ENCODE results near the gene CAMK4. TPM values are rescaled to one million over a fixed set of nuclear protein-coding genes. Genes with fewer than 3 reads are reported as not detected.
A peak's percentile ranks its signal among the peaks of the same experiment; 100 is the strongest.

The CAMK4 gene
- total RNA-seq, 1 donor from 2014 or later: 1.2 TPM

DNA sequence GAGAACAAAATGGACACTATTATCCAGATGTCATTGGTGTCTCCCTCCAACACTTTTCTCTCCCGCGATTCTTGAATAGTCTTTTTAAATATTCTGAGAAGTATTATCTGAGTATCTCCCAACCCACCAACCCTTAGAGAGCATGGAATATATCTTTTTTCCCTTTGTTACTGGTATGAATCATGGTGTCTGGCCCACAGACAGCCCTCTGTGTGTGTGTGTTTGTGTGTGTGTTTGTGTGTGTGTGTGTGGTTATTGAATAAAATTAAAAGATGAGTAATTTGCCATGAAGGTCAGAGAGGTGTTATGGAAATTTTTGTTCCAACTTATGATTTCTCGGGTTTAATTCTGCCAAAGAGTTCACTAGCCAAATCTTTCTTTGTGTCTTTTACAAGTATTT is 47.7 kb downstream of the CAMK4 start:
- TF ChIP-seq, protein P1, sequence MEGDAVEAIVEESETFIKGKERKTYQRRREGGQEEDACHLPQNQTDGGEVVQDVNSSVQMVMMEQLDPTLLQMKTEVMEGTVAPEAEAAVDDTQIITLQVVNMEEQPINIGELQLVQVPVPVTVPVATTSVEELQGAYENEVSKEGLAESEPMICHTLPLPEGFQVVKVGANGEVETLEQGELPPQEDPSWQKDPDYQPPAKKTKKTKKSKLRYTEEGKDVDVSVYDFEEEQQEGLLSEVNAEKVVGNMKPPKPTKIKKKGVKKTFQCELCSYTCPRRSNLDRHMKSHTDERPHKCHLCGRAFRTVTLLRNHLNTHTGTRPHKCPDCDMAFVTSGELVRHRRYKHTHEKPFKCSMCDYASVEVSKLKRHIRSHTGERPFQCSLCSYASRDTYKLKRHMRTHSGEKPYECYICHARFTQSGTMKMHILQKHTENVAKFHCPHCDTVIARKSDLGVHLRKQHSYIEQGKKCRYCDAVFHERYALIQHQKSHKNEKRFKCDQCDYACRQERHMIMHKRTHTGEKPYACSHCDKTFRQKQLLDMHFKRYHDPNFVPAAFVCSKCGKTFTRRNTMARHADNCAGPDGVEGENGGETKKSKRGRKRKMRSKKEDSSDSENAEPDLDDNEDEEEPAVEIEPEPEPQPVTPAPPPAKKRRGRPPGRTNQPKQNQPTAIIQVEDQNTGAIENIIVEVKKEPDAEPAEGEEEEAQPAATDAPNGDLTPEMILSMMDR (IDR thresholded peaks at IDR 0.05): no peak
- Mint-ChIP-seq H3K27ac (ENCODE audit: unreplicated experiment) (no peak overlapping the region), H3K4me1 (ENCODE audit: unreplicated experiment) (no peaks in the 10 kb centered on the region), H3K36me3 (ENCODE audit: unreplicated experiment) (no peaks in the 10 kb centered on the region), H3K9me3 (ENCODE audit: unreplicated experiment) (no peaks in the 10 kb centered on the region), H3K27me3 (ENCODE audit: unreplicated experiment) (peaks cover 20% of the 10 kb centered on the region), H3K4me3 (ENCODE audit: unreplicated experiment) (no peak overlapping the region)
- no peak for DNase-seq (ENCODE audit: extremely low spot score, unreplicated experiment)

DNA sequence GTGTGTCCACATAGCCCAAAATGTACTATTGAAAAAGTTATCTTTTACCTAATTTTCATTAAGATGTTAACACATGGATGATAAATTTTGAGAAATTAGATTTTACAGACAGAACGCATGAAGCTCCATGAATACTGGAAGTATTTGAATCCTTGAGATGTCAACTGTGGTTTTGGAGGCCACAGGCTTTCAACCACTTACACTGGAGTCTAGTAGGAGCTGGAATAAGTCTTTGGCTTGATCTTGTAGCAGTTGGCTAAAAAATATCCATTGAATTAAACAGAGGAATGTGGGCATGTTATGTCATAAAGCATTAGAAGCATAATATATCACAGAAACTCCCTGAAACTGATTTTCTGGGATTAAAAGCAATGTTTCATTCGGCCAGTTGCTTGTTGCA is 52.9 kb downstream of the CAMK4 start:
- Mint-ChIP-seq H3K27me3 (ENCODE audit: unreplicated experiment) (peaks cover 21% of the 10 kb centered on the region), H3K4me1 (ENCODE audit: unreplicated experiment) (no peaks in the 10 kb centered on the region), H3K36me3 (ENCODE audit: unreplicated experiment) (no peaks in the 10 kb centered on the region), H3K4me3 (ENCODE audit: unreplicated experiment) (no peak overlapping the region), H3K9me3 (ENCODE audit: unreplicated experiment) (no peaks in the 10 kb centered on the region), H3K27ac (ENCODE audit: unreplicated experiment) (no peak overlapping the region)
- TF ChIP-seq, protein P1 (IDR thresholded peaks at IDR 0.05): no peak
- DNase-seq (ENCODE audit: extremely low spot score, unreplicated experiment): no peak

DNA sequence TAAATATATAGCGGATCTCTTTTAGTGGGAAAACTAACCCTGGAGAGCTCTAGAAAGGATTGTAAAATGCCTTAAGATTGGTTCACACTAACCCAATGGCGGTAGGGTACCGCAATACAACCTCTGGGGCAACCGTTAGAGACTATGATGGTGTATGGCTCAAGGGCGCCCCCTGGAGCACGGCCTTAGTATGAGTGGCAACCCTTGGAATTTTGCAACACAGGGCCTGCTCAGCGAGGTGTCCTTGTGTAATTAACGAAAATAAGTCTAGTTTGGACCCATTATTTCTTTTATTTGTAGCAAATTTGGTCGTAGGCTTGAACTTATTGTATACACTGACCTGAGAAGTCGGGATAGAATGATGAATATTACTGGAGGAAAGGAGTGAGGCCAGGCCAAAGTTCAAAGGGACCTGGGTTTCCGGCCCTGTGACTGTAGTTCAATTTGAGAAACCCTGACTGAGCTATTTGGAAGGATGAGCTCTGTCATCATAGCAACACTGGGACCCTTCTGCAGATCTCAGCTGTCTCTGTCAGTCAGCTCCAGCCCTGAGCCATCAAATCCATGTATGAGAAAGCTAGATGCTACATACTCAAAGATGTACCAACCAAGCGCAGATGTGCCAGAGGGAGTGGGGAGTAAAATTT is 54.8 kb downstream of the CAMK4 start:
- TF ChIP-seq, protein P1 (IDR thresholded peaks at IDR 0.05): peak; percentile 73
- no peaks in the 10 kb centered on the region for H3K4me1 Mint-ChIP-seq (ENCODE audit: unreplicated experiment)
- H3K9me3 Mint-ChIP-seq (ENCODE audit: unreplicated experiment): no peaks in the 10 kb centered on the region
- no peak for DNase-seq (ENCODE audit: extremely low spot score, unreplicated experiment)
- no peak overlapping the region for H3K27ac Mint-ChIP-seq (ENCODE audit: unreplicated experiment)
- H3K36me3 Mint-ChIP-seq (ENCODE audit: unreplicated experiment): no peaks in the 10 kb centered on the region
- H3K27me3 Mint-ChIP-seq (ENCODE audit: unreplicated experiment): peaks cover 36% of the 10 kb centered on the region
- no peak overlapping the region for H3K4me3 Mint-ChIP-seq (ENCODE audit: unreplicated experiment)

DNA sequence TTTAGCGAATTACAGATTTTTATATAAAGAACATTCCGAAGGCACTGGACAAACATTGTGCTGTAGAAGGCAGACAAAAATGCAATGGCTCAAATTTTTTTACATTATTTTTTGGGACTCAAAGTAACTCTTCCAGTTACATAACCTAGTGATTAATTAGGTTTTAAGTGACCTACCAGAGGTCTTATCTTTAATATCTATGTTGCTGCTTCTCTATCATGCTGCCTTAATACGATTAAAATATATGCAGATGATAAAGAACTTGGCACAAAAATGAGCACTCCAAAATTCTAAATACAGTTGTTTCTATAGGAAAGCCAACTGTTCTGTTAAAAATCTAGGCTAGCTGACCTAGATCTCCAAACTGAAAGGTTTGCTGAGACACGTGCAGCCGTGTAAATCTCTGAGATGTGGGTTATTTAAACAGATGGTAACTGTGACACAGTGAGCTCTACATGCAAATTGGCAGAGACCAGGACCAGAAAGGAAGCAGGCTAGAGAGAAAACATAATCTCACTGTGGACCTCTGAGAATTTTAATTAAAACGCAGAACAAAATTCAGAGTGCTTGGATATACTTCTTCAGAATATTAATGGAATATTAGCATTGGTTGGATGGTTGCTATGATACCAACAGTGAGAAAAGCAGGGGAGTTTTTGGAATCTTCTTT is 56.2 kb downstream of the CAMK4 start:
- H3K4me1 Mint-ChIP-seq (ENCODE audit: unreplicated experiment): no peaks in the 10 kb centered on the region
- peaks cover 31% of the 10 kb centered on the region for H3K27me3 Mint-ChIP-seq (ENCODE audit: unreplicated experiment)
- no peaks in the 10 kb centered on the region for H3K36me3 Mint-ChIP-seq (ENCODE audit: unreplicated experiment)

DNA sequence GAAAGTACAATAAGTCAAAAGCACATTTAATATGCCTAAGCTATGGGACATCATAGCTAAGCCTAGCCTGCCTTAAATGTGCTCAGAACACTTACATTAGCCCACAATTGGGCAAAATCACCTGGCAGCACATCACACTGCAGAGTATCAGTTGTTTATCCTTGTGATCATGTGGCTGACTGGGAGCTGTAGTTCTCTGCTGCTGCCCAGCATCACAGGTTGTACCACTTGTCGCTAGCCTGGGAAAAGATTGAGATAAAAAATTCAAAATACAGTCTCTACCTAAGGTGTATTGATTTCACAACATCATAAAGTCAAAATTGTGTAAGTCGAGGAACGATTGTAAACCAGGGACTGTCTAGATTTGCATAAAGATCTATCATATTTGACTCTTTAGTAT is 58.6 kb downstream of the CAMK4 start:
- Mint-ChIP-seq H3K4me1 (ENCODE audit: unreplicated experiment) (no peaks in the 10 kb centered on the region), H3K27ac (ENCODE audit: unreplicated experiment) (no peak overlapping the region), H3K9me3 (ENCODE audit: unreplicated experiment) (no peaks in the 10 kb centered on the region), H3K4me3 (ENCODE audit: unreplicated experiment) (no peak overlapping the region), H3K27me3 (ENCODE audit: unreplicated experiment) (peaks cover 27% of the 10 kb centered on the region), H3K36me3 (ENCODE audit: unreplicated experiment) (no peaks in the 10 kb centered on the region)
- TF ChIP-seq, protein P1 (IDR thresholded peaks at IDR 0.05): no peak
- no peak for DNase-seq (ENCODE audit: extremely low spot score, unreplicated experiment)

More for the DNA sequence above, 56.2 kb downstream of the CAMK4 start:
- no peak overlapping the region for H3K27ac Mint-ChIP-seq (ENCODE audit: unreplicated experiment)
- H3K9me3 Mint-ChIP-seq (ENCODE audit: unreplicated experiment): no peaks in the 10 kb centered on the region
- DNase-seq (ENCODE audit: extremely low spot score, unreplicated experiment): no peak
- TF ChIP-seq, protein P1 (IDR thresholded peaks at IDR 0.05): no peak
- H3K4me3 Mint-ChIP-seq (ENCODE audit: unreplicated experiment): no peak overlapping the region

Data from osteocyte (in vitro differentiated cells).